GM10847 (cell line): ENCODE data around the gene TRIM24.

Experiments used
- POLR2A ChIP-seq: IDR thresholded peaks from 2 replicates; pipeline ENCODE4 v1.6.1; 2011; ENCODE audit not compliant: insufficient read length; ENCODE audit errors: extremely low read depth

Gene TRIM24

DNA sequence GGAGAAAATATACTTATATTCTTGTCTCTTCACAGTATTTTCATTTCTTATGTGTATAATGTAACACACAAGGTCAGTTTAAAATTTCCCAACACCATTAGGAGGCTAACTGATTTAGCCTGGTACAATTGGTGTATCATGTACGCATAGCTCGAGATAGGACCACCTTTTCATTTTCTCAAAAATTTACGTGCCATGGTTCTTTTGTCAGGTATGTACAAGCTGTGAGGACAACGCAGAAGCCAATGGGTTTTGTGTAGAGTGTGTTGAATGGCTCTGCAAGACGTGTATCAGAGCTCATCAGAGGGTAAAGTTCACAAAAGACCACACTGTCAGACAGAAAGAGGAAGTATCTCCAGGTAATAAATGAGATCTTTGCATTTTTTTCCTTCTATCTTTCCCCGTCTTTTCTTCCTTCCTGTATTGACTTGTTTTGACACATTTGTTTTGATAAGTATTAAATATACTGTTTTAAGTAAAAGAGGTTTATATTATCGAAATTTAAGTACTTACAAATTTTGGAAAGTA lies 55.0 kb downstream of the TRIM24 start:
- TF ChIP-seq POLR2A = no peak

DNA sequence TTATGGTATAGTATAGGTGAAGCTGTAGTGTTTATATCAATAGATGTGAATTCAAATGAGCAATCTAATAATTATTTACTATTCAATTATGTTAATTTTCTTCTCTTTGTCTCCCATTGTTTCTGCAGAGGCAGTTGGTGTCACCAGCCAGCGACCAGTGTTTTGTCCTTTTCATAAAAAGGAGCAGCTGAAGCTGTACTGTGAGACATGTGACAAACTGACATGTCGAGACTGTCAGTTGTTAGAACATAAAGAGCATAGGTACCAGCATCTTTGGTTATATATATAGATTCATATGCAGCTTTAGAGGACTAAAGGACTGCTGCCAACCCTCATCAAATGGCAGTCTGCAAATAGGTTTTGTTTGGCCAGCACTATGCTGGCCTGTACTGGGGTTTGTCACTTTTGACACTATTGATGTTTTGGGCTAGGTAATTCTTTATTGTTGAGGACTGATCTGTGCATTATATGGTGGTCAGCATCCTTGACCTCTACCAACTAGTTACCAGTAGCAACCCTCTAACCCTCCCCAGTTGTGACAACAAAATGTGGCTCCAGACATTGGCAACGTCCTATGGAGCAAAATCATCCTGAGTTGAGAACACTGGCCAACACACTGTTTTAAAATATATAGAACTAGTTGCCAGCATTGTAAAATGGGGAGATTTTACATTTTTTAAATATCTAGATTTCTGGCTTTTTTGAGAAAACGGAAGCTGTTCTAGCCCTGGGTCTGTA lies 59.2 kb downstream of the TRIM24 start:
- TF ChIP-seq POLR2A = no peak

DNA sequence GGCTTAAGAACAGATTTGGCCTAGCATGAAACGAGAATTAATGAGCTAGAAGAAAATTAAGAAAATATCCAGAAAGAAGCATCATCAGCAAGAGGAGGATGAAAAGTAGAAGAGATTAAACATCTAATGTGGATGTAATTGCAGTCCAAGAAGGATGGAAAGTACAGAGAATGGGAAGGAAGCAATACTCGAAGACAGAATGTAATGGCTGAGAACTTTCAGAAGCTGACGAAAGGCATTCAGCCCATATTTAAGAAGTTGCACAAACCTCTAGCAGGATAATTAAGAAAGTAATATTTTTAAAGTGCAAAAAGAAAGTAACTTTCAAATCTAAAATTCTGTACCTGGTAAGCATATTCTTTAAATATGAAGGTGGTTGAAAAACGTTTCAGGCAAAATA lies 60.7 kb downstream of the TRIM24 start:
- TF ChIP-seq POLR2A = no peak

DNA sequence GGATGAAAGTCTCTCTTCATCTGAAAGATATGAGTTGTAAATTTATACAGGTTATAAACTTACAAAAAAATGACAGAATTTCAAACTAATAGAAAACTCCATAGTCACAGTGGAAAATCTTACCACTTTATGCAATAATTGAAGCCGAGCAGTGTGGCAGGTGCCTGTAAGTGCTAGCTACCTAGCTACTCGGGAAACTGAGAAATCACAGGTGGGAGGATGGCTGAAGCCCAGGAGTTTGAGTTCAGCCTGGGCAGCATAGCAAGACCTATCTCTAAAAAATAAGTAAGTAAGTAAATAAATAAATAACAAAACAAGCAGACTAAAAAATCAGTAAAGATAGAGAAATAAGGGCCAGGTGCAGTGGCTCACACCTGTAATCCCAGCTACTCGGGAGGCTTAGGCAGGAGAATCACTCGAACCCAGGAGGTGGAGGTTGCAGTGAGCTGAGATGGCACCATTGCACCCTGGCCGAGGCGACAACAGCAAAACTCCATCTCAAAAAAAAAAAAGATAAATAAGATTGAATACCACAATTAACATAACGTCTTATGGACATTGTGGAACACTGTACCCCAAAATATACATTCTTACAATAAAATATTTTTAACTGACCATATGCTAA lies 61.9 kb downstream of the TRIM24 start:
- no peak for TF ChIP-seq POLR2A

DNA sequence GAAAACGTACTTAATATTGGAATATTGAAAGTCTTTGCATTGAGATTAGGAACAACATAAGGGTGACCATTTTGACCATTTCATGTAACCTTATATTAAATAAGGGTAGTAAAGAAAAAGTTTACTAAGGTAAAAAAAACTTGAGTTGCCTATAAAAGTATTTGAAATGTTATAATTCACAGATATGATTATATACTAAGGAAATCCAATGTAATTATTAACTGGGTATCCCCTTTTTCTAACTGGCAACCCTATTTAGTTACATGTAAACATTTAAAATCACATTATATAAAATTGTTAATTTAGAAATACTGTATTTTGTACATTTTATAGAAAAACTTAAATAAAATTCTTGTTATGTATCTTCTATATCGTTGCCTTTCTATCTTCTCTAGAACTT lies 64.2 kb downstream of the TRIM24 start:
- no peak for TF ChIP-seq POLR2A

DNA sequence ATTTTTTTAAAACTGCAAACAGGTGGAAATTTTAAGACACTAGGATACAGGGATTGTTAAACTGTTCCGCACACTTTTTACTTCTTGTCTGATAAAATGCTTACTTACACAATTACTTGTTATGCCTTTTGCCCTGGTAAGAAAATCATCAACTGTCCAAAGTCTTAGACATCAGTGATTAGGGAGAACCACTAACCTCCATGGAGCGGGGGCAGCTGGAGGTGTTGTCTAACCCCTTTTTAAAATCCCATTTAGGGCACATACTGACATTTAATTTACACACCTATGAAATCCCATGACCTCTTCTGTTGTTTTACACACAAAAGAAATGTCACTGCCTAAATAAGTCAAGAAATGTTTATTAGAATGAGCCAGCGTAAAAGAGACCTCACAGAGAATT lies 65.7 kb downstream of the TRIM24 start:
- TF ChIP-seq POLR2A = no peak

DNA sequence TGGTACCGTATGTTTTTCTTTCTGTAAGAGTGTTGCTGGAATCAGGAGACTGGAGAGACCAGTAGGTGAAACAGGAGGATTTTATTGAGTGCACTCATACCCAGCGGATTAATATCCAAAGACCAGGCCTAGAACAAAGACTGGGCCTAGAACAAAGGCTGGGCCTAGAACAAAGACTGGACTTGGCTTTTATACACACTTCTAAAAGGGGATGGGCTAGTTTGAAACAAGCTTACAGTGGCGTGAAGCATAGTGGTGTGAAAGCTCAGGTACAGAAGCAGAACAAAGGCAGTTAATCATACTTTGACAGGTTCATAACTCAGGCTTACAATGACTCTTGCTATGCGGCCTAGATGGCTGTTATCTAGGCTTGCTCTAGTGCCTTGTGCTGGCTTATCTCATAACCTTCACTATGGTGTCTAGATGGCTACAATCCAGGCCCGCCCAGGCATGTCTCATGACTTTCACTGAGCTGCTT lies 67.7 kb downstream of the TRIM24 start:
- no peak for TF ChIP-seq POLR2A

DNA sequence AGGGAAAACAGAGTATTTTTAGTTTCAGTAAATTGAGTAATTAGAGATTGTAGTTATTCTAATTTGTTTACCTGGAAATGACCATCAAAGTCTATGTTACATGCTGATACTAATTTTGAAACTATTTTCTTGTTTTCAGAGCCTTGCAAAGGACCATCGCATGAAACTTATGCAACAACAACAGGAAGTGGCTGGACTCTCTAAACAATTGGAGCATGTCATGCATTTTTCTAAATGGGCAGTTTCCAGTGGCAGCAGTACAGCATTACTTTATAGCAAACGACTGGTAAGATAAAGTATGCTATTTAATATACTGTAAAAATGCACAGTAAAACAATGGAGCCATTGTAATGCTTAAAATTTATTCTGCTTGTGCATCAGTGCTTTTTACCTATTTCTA lies 78.5 kb downstream of the TRIM24 start:
- TF ChIP-seq POLR2A = no peak

DNA sequence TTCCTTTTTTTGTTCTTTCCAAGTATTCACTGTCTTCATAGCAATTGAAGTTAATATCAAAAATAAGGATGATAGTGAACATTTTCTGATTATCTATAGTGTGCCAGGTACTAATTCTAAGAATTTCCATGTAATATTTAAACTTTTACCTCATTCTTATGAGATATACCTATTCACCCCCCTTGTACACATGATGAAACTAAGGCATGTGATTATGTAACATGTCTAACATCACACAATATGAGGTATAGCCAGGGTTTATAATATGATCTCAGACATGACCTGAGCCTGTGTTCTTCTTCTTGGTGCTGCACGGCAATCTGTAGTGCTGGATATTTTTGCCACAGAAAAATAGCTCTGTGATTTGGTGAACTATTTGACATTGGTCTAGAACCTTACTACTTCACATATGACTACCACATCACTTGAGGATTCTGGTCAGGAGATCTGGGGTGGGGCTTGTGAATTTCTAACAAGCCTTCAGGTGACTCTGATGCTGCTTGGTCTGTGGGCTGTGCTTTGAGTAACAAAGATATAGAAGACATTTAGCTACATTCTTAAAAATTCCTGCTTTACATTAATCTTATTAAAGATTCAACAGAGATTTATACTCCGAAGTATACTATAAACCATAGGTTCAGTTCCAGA lies 79.1 kb downstream of the TRIM24 start:
- TF ChIP-seq POLR2A = no peak

DNA sequence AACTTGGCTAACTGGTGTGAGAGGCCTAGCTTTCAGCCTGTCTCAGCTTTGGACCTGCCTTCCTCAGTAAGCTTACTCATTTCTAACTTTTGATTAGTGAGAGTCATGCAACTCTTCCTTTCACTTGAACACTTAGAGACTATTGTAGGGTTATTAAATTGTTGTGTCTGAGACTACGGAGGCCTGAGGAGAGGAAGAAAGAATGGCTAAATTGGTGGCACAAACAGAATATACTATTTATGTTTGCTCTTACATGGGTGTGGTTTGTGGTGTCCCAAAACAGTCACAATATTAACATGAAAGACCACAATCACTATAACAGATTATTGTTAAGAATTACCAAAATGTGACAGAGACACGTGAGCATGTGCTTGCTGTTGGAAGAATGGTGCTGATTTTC lies 82.1 kb downstream of the TRIM24 start:
- TF ChIP-seq POLR2A = no peak

DNA sequence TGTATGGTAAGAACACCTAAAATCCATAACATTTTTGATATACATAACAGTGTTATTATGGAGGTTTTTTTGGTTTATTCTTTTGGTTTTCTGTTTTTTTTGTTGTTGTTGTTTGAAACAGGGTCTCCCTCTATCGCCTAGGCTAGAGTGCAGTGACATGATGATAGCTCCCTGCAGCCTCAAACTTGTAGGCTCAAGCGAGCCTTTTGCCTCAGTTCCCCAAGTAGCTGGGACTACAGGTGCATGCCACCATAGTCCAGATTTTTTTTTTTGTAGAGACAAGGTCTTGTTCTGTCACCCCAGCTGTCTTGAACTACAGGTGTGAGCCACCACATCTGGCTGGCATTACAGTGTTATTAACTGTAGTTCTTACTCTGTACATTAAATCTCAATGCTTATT lies 83.7 kb downstream of the TRIM24 start:
- TF ChIP-seq POLR2A = no peak

DNA sequence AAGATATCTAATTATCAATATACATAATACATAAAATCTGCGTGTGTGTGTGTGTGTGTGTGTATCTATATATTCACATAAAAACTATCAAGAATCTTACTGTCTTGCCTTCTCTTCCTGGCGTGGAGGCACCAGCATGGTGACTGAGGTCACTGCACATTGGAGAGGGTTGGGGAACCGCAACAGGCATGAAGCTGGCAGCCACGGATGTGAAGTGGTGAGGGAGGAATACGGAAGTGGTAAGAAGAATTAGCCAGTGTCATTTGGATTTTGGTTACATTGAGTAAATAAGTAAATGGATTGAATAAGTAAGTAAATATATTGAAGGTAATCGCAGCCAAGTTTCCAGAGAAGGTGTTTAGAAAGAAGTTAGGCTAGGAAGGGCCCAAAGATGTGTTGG lies 85.1 kb downstream of the TRIM24 start:
- no peak for TF ChIP-seq POLR2A

DNA sequence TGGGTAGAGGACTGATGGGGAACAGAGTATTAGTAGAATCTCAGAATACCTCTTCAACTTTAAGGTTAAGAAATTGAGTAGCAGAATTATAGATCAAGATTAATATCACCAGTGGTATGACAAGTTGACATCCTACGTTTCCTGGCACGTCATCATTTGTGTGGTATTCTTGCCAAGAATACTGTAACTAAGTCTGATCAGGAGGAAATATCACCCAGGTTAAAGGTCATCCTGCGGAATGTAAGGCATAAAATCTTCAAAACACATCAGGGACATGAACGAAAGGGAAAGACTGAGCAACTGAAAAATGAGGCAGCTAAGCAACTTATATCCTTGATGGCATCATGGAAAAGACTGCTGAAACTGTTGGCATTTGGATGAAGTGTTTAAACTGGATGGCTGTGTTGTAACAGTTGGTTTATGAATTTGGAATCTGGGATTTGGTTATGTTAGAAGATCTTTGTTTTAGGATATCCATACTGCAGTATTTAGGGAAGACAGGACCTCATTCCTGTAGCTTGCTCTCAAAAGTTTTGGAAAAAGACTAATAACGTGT lies 86.1 kb downstream of the TRIM24 start:
- no peak for TF ChIP-seq POLR2A

DNA sequence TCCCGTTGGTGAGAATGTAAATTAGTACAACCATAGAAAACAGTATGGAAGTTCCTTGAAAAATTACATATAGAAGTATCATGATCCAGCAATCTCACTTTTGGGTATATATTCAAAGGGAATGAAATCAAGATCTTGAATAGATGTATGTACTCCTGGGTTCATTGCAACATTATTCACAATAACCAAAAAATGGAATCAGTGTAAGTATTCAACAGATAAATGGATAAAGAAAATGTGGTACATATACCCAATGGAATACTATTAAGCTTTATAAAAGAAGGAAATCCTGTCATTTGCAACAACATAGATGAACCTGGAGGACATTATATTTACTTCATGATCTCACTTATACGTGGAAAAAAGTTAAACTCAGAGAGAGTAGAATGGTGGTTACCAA lies 86.8 kb downstream of the TRIM24 start:
- TF ChIP-seq POLR2A = no peak

DNA sequence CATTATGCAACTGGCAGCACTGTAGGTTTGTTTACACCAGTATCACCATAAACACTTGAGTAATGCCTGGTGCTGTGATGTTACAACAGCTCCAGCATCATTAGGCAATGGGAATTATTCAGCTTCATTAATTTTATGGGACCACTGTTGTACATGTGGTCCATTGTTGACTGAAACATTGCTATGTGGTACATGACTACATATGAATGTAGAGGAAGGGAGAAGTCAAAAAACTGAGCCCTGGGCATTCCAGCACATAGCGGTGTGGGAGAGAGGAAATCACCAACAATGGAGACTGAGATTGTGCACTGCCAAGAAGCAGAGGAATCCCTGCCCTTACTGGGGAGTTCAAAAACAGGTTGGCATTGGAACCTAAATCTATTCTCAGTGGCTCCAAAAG lies 89.0 kb downstream of the TRIM24 start:
- no peak for TF ChIP-seq POLR2A

DNA sequence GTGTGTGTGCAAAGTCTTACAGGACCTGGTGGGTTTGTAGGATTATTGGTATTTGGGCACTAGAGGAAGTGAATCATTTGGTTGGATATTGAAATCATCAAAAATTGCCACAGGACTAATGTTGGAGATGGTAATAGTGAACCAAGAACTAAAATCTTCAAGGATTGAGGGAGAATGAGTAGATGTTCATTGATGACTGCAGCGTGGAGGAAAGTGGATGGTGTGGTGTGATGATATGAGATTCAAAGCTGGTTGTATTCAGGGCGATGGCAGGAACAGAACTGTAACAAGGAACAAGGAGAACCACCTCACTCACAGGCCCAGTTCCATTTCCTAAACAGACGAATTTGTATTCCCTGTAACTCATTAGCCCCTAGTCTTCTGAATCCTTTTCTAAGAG lies 90.3 kb downstream of the TRIM24 start:
- no peak for TF ChIP-seq POLR2A
